ENCODE results near the gene SCARB1.

- TF ChIP-seq CTCF (IDR thresholded peaks at IDR 0.05; ENCODE audit: low read length) (no peak), EZH2 (IDR thresholded peaks at IDR 0.05; ENCODE audit: borderline replicate concordance, low read length) (no peak)
Observed at GRCh38 chr12:124883263-124884130, 19.8 kb upstream of the SCARB1 start.
